Gastroesophageal sphincter (tissue), 4 donors: ENCODE data around the gene G6PC3. TPM values are rescaled to one million over a fixed set of nuclear protein-coding genes. Genes with fewer than 3 reads are reported as not detected.

Source experiments
- ATAC-seq: fragments of 150-250 bp; one replicate; pipeline ENCODE4 v1.9.1; 2016; ENCODE audit warnings: mild to moderate bottlenecking, moderate library complexity
- H3K27ac ChIP-seq, 4 donors: fragments of 200-600 bp; sonication (generic) in 3 of 4; 1 replicate in 3 of 4; 2 replicates in 1 of 4; pipeline ENCODE4 v1.5.1; 2016 to 2019
- H3K27me3 ChIP-seq: fragments of 200-600 bp; sonication (generic); one replicate; pipeline ENCODE4 v1.5.1; 2019
- H3K36me3 ChIP-seq, 2 donors: fragments of 200-600 bp; sonication (generic); one replicate each; pipeline ENCODE4 v1.5.1; 2019; ENCODE audit warnings: control low read depth in 1 of 2
- H3K4me1 ChIP-seq, 3 donors: fragments of 200-600 bp; sonication (generic); 1 replicate in 2 of 3; 2 replicates in 1 of 3; pipeline ENCODE4 v1.5.1; 2016 to 2019; ENCODE audit warnings: control low read depth in 2 of 3
- H3K4me3 ChIP-seq, 2 donors: fragments of 200-600 bp; sonication (generic); one replicate each; pipeline ENCODE4 v1.5.1; 2019; ENCODE audit warnings: mild to moderate bottlenecking in 1 of 2, moderate library complexity in 1 of 2
- H3K9me3 ChIP-seq, 3 donors: fragments of 200-600 bp; sonication (generic); one replicate each; pipeline ENCODE4 v1.5.1; 2017 to 2019; ENCODE audit warnings: control low read depth in 2 of 3
- EP300 ChIP-seq: sonication (generic); formaldehyde crosslinking; IDR thresholded peaks from one replicate; pipeline ENCODE4 v1.6.1; 2017; ENCODE audit warnings: antibody characterized with exemption, mild to moderate bottlenecking
- POLR2A ChIP-seq, 2 donors: fragments of 450-650 bp; IDR thresholded peaks; one replicate each; pipeline ENCODE4 v1.6.1; 2017; ENCODE audit warnings: antibody characterized with exemption in 2 of 2, mild to moderate bottlenecking in 2 of 2, moderate library complexity in 1 of 2
- POLR2AphosphoS5 ChIP-seq: sonication (generic); formaldehyde crosslinking; IDR thresholded peaks from one replicate; pipeline ENCODE4 v1.6.1; 2017; ENCODE audit warnings: antibody characterized with exemption
- WGBS, 2 donors: methylation state at CpG; one replicate each; pipeline ENCODE4 v1.1.5; 2018; ENCODE audit warnings: low coverage in 1 of 2; 5-methylcytosine and 5-hydroxymethylcytosine counted together
- total RNA-seq, 4 donors: library from RNA; depleted of rRNA; stranded (reverse); fragments of >200 nt; gene quantifications; one replicate each; pipeline ENCODE4 v1.1.0, GENCODE V29; 2016
- TF ChIP-seq, protein P1 (sequence below), 4 experiments: fragments of 200-600 bp in 2 of 4; fragments of 450-650 bp in 2 of 4; sonication (generic) in 1 of 4; IDR thresholded peaks; one replicate each; pipeline ENCODE4 v1.5.1; 2017 to 2019; ENCODE audit warnings: antibody characterized with exemption in 4 of 4, mild to moderate bottlenecking in 2 of 4, moderate library complexity in 2 of 4

Gene G6PC3
- total RNA-seq, 4 donors from 2014 or later = 22.1 to 27.5 (median 26.2) TPM

DNA sequence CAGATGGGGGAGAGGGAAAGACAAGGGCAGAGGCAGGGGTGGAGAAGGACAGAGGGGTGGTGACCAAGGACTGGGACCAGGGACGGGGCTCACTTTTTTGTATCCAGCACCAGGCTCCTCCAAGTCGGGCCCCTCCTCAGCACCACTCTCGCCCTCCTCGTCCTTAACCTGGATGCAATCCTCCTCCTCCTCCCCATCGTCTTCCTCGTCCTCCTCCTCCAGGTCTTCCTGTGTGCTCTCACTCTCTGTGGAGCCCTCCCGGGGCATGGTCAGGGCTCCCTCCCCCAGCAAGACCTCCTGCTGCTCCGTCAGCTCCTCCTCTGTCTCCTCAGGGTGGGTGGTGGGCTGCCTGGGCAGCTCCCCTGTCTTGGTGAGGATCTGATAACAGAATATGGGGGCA lies 16.8 kb downstream of the G6PC3 start:
- TF ChIP-seq EP300 (no peak), POLR2A (IDR thresholded peaks at IDR 0.05) (no peak), POLR2AphosphoS5 (no peak)
- TF ChIP-seq, protein P1, sequence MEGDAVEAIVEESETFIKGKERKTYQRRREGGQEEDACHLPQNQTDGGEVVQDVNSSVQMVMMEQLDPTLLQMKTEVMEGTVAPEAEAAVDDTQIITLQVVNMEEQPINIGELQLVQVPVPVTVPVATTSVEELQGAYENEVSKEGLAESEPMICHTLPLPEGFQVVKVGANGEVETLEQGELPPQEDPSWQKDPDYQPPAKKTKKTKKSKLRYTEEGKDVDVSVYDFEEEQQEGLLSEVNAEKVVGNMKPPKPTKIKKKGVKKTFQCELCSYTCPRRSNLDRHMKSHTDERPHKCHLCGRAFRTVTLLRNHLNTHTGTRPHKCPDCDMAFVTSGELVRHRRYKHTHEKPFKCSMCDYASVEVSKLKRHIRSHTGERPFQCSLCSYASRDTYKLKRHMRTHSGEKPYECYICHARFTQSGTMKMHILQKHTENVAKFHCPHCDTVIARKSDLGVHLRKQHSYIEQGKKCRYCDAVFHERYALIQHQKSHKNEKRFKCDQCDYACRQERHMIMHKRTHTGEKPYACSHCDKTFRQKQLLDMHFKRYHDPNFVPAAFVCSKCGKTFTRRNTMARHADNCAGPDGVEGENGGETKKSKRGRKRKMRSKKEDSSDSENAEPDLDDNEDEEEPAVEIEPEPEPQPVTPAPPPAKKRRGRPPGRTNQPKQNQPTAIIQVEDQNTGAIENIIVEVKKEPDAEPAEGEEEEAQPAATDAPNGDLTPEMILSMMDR (IDR thresholded peaks at IDR 0.05) = no peak
- no peak overlapping the region for H3K4me3 ChIP-seq
- H3K9me3 ChIP-seq = no peaks in the 10 kb centered on the region
- peak overlapping the region in 3 of 4 donors; percentile 41 to 82 (median 64) for H3K27ac ChIP-seq
- WGBS, 2 donors = 48 to 80% methylated on average over 1 to 8 of the region's 8 CpGs
- peaks cover 0 to 18% (median 10%) of the 10 kb centered on the region in 3 donors for H3K4me1 ChIP-seq
- H3K27me3 ChIP-seq = no peaks in the 10 kb centered on the region
- H3K36me3 ChIP-seq = peaks cover 0 to 99% of the 10 kb centered on the region in 2 donors
- ATAC-seq = no peak

DNA sequence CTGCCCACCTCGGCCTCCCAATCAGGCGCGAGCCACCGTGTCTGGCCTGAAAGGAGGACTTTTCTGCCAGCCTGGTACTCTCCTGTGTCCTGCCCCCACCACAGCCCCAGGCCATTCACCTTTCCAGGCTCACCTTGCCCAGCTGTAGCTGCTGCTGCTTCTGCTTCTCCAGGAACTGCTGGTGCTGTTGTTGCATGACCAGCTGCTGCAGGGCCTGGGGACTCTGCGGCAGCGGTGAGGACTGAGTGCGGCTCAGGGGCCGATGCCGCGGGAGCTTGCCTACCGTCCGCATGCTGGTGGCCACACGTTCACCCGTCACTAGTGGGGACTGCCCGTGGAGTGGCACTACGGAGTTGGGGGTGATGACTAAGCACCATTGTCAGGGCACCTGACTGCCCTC lies 17.7 kb downstream of the G6PC3 start:
- peaks cover 0 to 99% of the 10 kb centered on the region in 2 donors for H3K36me3 ChIP-seq
- no peak for TF ChIP-seq POLR2AphosphoS5
- TF ChIP-seq, protein P1 (IDR thresholded peaks at IDR 0.05) = no peak

DNA sequence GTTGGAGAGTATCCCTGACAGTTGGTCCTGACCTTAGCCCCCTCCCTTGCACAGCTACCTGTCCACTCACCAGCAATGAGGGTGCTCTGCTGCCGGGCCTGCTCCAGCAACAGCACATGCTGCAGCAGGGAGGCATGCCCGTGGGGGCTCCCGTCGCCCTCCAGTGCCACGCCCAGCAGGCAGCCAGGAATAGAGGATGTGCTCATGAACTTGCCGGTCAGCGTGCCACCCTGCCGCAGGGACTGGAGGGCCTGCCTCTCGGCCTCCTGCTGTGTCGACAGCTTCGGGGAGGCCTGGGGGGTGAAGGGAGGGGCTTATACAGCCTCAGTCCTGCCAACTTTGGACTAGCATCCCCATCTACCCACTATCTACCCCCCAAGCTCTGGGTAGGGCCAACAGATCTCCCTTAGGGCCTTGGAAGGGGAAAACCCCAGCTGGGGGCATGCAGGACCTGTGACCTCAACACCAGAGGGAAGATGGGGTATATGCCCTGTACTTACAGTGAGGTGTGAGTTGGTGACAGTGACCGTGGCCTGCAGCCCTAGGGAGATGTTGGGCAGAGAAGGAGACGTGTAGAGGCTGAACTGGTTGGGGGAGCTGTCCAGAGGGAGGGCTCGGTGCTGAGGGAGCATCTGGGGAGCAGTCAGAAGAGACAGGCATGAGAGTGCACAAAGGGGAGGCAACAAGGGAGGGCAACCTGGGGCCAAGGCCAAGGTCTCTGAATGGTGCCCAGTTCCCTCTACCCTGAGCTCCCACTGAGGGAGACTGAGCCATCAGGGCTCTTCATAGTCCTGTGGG lies 20.9 kb downstream of the G6PC3 start:
- 70 to 80% methylated on average over 2 to 4 of the region's 14 CpGs for WGBS, 2 donors
- peaks cover 0 to 76% of the 10 kb centered on the region in 2 donors for H3K36me3 ChIP-seq

More for the DNA sequence above, 17.7 kb downstream of the G6PC3 start:
- H3K27ac ChIP-seq = no peak overlapping the region
- H3K4me3 ChIP-seq = no peak overlapping the region
- no peaks in the 10 kb centered on the region for H3K9me3 ChIP-seq
- 90 to 92% methylated on average over 2 to 4 of the region's 16 CpGs for WGBS, 2 donors
- ATAC-seq = no peak
- H3K4me1 ChIP-seq = peaks cover 0 to 18% (median 10%) of the 10 kb centered on the region in 3 donors
- H3K27me3 ChIP-seq = no peaks in the 10 kb centered on the region

DNA sequence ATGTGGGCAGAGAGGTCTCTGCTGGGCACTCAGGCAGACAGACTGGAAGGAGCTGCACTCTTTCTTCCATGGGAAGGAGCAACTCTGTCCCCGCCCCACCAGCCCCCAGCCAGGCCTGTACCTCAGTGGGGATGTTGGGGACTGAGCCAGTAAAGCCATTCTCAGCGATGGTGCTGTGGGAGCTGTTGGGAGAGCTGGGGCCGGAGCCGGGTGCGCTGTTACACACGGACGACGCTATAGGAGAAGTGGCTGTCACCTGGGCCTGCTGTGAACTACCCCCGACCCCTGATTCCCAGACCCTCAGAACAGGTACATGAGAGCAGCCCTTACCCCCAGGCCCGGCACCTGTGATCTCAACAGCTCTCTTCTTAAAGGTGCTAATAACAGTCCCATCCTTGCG lies 21.5 kb downstream of the G6PC3 start:
- 100% methylated on average over 1 of the region's 11 CpGs; no CpG with 5 or more reads in 1 of the 2 donors for WGBS, 2 donors
- Histone ChIP-seq H3K36me3 (peaks cover 0 to 71% of the 10 kb centered on the region in 2 donors), H3K27me3 (no peaks in the 10 kb centered on the region), H3K27ac (no peak overlapping the region), H3K4me1 (peaks cover 2 to 33% (median 21%) of the 10 kb centered on the region in 3 donors), H3K4me3 (no peak overlapping the region), H3K9me3 (no peaks in the 10 kb centered on the region)
- TF ChIP-seq POLR2A (IDR thresholded peaks at IDR 0.05) (no peak), POLR2AphosphoS5 (no peak), EP300 (no peak)
- TF ChIP-seq, protein P1 (IDR thresholded peaks at IDR 0.05) = no peak
- ATAC-seq = no peak

More for the DNA sequence above, 20.9 kb downstream of the G6PC3 start:
- TF ChIP-seq, protein P1 (IDR thresholded peaks at IDR 0.05) = no peak
- TF ChIP-seq POLR2A (IDR thresholded peaks at IDR 0.05) (no peak), EP300 (no peak), POLR2AphosphoS5 (no peak)
- Histone ChIP-seq H3K4me3 (no peak overlapping the region), H3K27me3 (no peaks in the 10 kb centered on the region), H3K27ac (no peak overlapping the region), H3K9me3 (no peaks in the 10 kb centered on the region), H3K4me1 (peaks cover 2 to 33% (median 21%) of the 10 kb centered on the region in 3 donors)
- ATAC-seq = no peak
